NCI-H1092 (cell line): ENCODE data around the gene WDR62.

Source experiments
- DNase-seq: peaks from one replicate; lab custom pipeline; 2025; lab: John Stamatoyannopoulos, UW

The WDR62 gene

GRCh38 chr19:36141039-36141927 is 86.6 kb downstream of the WDR62 start:
- DNase-seq = peak; percentile 63

DNA sequence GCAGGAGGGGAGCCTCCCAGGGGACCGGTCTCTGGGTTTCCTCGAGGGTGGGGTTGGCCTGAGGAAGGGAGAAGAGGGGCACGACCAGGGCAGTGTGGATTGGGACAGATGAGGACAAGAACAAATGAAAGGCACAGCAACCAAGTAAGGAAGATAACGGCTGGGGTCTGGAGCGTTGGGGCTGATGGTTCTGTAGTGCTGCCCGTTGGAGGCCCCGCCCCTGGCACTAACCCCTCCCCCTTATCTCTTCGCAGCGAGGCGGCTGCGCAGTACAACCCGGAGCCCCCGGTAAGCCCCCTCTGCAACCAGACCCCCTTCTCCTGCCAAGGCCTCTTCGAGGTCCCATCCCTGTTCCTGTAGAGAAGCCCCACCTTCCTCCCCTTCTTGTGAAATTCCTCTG is 87.3 kb downstream of the WDR62 start:
- DNase-seq = no peak

DNA sequence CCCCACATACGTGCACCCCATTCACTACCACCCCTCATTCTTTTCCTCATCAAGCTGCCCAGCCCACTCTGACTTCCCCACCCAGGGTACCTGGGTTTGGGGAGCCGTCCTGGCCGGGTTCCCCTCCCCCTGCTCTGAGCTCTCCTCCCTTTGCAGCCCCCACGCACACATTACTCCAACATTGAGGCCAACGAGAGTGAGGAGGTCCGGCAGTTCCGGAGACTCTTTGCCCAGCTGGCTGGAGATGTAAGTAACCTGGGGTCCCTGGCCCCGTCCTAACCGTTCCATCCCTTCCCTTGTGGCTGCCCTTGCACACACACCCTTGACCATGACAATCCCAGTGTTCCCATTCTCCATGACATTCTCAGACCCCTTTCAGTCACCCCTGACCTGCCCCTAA is 87.8 kb downstream of the WDR62 start:
- DNase-seq = no peak

DNA sequence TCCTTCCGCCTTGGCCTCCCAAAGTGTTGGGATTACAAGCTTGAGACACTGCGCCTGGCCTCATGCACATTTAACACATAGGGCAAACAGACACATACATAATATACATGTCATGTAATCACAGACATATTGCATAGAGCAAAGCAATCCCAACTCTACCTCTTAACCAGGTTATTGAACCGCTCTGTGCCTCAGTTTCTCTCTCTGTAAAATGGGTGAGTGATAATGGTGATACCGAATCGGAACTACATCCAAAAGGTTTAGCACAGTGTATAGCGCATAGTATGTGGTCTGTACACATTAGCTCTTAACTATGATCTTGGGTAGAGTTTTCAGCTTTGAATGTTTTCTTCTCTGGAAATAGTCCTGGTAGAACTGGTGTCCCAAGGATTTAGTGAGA is 89.9 kb downstream of the WDR62 start:
- no peak for DNase-seq

- no peak for DNase-seq
Measured at GRCh38 chr19:36149673-36150406, 95.1 kb downstream of the WDR62 start.

DNA sequence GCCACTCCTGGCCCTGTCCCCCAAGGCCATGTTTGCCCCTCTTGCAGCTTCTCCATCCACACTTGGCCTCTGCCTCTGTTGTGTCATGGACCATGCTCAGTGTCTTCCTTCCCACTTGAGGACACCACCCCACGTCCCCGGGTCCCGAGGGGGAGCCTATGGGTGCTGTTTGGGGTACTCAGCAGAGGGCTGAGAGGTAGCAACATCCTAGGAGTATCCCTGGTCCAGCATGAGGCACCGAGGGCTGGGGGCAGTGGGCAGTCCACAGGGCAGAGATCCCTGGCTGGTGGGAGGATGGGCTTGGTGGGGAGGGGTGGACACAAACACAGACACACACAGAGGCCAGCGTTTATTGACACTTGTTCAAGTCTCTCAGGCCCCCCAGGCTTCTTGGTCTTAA is 95.9 kb downstream of the WDR62 start:
- DNase-seq = no peak

DNA sequence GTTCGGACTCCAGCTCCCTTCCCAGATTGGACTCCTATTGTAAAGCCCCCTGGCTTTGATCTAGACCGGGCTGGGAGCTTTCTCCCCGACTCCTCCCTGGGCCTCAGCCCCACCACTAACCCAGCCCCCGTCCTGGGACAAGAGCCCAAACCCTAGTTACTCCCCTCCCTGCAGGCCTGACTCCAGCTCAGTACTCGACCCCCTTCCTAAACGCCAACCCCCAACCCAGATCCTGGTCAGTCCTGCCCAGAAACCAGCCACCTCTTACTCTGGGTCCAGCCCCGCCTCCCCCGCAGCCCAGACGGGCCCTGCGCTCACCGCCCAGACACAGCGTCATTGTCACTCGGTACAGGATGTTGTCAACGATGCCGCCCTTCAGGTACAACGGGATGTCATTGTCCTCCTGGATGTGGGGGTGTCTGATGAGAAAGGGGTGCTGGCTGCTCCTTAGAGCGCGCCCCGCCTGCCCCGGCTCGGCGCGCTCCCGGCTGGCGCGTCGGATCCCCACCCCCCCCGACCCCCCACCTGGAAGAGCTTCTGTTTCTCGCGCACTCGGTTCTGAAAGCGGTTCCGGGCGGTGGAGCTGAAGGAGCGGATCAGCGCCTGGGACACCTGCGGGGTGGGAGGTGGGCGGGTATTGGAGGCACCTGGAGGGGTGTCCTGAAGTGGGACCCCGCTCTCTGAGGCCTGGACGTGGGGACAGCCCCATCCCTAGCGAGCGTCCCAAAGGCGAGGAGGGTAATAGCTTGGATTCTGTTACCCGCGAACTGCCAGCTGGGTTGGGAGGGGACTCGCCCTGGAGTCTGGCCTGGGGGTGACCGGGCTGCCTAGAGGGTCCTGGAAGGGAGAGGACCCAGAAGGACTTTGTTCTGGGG is 96.7 kb downstream of the WDR62 start:
- DNase-seq = no peak

DNA sequence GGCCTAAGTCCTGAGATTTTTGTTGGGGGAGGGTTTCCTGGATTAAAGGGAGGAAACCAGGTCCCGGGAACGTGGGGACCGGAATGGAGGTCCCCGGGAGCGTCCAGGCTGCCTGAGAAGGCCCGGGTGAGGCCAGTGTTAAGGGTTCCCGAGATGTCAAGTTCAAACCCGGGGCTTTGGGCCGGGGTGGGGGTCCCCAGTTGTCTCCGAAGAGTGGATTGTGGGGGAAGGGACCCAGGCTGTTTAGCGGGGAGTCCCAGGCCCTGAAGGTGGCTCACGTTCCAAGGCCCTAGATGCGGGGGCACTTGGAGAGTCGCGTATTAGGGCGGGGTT is 97.3 kb downstream of the WDR62 start:
- DNase-seq = no peak

- DNase-seq = no peak
Measured at GRCh38 chr19:36152352-36153091, 97.8 kb downstream of the WDR62 start, which contains the start of gene COX7A1. Gene COX7A1 (minus strand): TSS chr19:36152447. CDS start chr19:36152407, 40 bp downstream.

DNA sequence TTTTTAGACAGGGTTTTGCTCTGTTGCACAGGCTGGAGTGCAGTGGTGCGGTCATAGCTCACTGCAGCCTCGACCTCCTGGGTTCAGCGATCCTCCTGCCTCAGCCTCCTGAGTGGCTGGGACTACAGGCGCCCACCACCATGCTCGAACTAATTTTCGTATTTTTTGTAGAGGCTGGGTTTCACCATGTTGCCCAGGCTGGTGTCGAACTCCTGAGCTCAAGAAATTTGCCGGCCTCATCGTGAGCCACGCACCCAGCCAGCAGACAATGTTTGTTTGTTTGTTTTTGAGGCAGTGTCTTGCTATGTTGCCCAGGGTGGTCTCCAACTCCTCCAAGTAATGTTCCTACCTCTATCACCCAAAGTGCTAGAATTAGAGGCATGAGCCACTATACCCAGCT is 98.4 kb downstream of the WDR62 start:
- DNase-seq = no peak
